WTC11 (cell line): Measurements from ENCODE around the gene CKM. TPM values are rescaled to one million over a fixed set of nuclear protein-coding genes. Genes with fewer than 3 reads are reported as not detected.

Source experiments
- ATAC-seq: fragments of 200-7000 bp; cut with Tn5 transposase; 2 replicates; pipeline ENCODE4 v1.10.0; 2021; ENCODE audit warnings: mild to moderate bottlenecking, moderate library complexity
- CTCF ChIA-PET: fragments of 300-600 bp; sonication (Branson Sonifier 250); formaldehyde crosslinking; loops from one replicate; lab custom pipeline; 2021; ENCODE audit warnings: antibody characterized with exemption; lab: Charles Lee
- POLR2A ChIA-PET: fragments of 350-600 bp; sonication (Branson Sonifier 250); formaldehyde crosslinking; loops from one replicate; lab custom pipeline; 2021; ENCODE audit warnings: antibody characterized with exemption; lab: Charles Lee
- DNase-seq: peaks from one replicate; pipeline ENCODE4 v3.0.0; 2021; ENCODE audit warnings: low spot score
- H3K27ac Mint-ChIP-seq: 2 replicates; pipeline ENCODE4 v1.8.0; 2021; ENCODE audit warnings: mixed read lengths
- H3K27me3 Mint-ChIP-seq: 2 replicates; pipeline ENCODE4 v1.8.0; 2021; ENCODE audit warnings: low read depth, mild to moderate bottlenecking, moderate library complexity, mixed read lengths
- H3K36me3 Mint-ChIP-seq: 2 replicates; pipeline ENCODE4 v1.8.0; 2021; ENCODE audit warnings: mixed read lengths
- H3K4me1 Mint-ChIP-seq: 2 replicates; pipeline ENCODE4 v1.8.0; 2022; ENCODE audit warnings: mixed read lengths
- H3K4me3 Mint-ChIP-seq: 2 replicates; pipeline ENCODE4 v1.8.0; 2021; ENCODE audit warnings: mild to moderate bottlenecking, moderate library complexity, mixed read lengths
- H3K9me3 Mint-ChIP-seq: 2 replicates; pipeline ENCODE4 v1.8.0; 2021; ENCODE audit warnings: mixed read lengths
- FOXJ3 ChIP-seq: sonication (generic); formaldehyde crosslinking; IDR thresholded peaks from 2 replicates; pipeline ENCODE4 v1.9.0; 2021; ENCODE audit warnings: missing genetic modification reagents, mild to moderate bottlenecking, borderline replicate concordance
- JAZF1 ChIP-seq: fragments of 250-450 bp; sonication (Bioruptor Pico); IDR thresholded peaks from 2 replicates; pipeline ENCODE4 v1.9.0; 2021; ENCODE audit warnings: moderate library complexity, mild to moderate bottlenecking, inconsistent platforms
- NFATC4 ChIP-seq: fragments of 250-450 bp; sonication (Bioruptor Pico); IDR thresholded peaks from 2 replicates; pipeline ENCODE4 v1.9.0; 2021; ENCODE audit warnings: mild to moderate bottlenecking
- RORB ChIP-seq: fragments of 250-450 bp; sonication (Bioruptor Pico); IDR thresholded peaks from 2 replicates; pipeline ENCODE4 v1.9.0; 2021; ENCODE audit warnings: mild to moderate bottlenecking
- SMAD3 ChIP-seq: sonication (generic); formaldehyde crosslinking; IDR thresholded peaks from 2 replicates; pipeline ENCODE4 v1.8.0; 2022; ENCODE audit warnings: missing genetic modification reagents, mild to moderate bottlenecking, borderline replicate concordance
- total RNA-seq: library from RNA; stranded (reverse); gene quantifications from 3 replicates; pipeline ENCODE4 v1.2.3, GENCODE V29; 2021
- TF ChIP-seq, protein P1 (sequence below): sonication (generic); formaldehyde crosslinking; conservative IDR thresholded peaks from 2 replicates; pipeline ENCODE4 v1.8.1; 2023; ENCODE audit warnings: mild to moderate bottlenecking, low read depth, missing genetic modification reagents, moderate library complexity
- TF ChIP-seq, protein P2 (sequence below): sonication (generic); formaldehyde crosslinking; IDR thresholded peaks from 2 replicates; pipeline ENCODE4 v1.8.1; 2022; ENCODE audit warnings: low read depth, missing genetic modification reagents, borderline replicate concordance
- TF ChIP-seq, protein P3 (sequence below): sonication (generic); formaldehyde crosslinking; IDR thresholded peaks from 2 replicates; pipeline ENCODE4 v1.8.1; 2023; ENCODE audit warnings: mild to moderate bottlenecking, missing genetic modification reagents
- TF ChIP-seq, protein P4 (sequence below): sonication (generic); formaldehyde crosslinking; IDR thresholded peaks from 2 replicates; pipeline ENCODE4 v1.8.0; 2022; ENCODE audit warnings: missing genetic modification reagents
- TF ChIP-seq, protein P5 (sequence below): sonication (generic); formaldehyde crosslinking; IDR thresholded peaks from 2 replicates; pipeline ENCODE4 v1.8.1; 2022; ENCODE audit warnings: mild to moderate bottlenecking, missing genetic modification reagents, moderate library complexity, borderline replicate concordance
- TF ChIP-seq, protein P6 (sequence below): sonication (generic); formaldehyde crosslinking; IDR thresholded peaks from 2 replicates; pipeline ENCODE4 v1.8.0; 2022; ENCODE audit warnings: mild to moderate bottlenecking, missing genetic modification reagents

Gene CKM
- total RNA-seq, 1 experiment from 2014 or later, result not detected

DNA sequence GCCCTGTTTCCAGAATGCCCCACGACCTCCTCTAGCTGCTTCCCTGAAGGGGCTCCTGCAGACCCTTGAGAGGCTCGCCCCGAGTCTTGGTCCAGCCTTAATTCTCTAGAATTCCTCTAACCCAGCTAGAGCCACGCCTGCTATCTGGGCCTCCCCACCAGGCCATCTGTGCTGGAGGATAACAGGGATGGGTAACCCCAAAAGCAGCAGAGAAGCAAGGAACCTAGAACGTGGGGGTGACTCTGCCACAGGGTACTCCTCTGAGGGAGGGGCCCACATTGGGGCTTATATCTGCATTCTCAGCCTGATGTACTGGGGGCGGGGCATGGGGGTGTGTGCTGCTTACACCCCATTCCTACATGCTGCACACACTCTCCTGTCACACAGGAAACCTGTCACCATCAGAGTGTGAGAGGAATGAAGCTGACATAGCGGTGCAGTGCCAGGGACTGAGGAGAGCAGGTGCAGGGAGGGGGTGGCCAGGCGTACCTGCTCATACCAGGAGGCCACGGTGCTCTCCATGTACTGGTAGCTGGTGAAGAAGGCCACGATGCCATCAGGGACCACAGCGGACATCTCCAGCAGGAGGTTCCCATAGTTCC is 31.7 kb upstream of the CKM start:
- ChIA-PET CTCF (interaction anchor here (0.6 to 1.1 kb wide), 2 partner anchors 14 to 131 kb away, joined by 3 read pairs; no protein-coding TSS in a partner anchor), POLR2A (no interaction called here)
- DNase-seq (no peak), ATAC-seq (no peak)
- Mint-ChIP-seq H3K9me3 (no peaks in the 10 kb centered on the region), H3K4me1 (no peaks in the 10 kb centered on the region), H3K36me3 (peaks cover 71% of the 10 kb centered on the region), H3K27me3 (no peaks in the 10 kb centered on the region), H3K4me3 (no peak overlapping the region), H3K27ac (no peak overlapping the region)
- TF ChIP-seq, protein P1, sequence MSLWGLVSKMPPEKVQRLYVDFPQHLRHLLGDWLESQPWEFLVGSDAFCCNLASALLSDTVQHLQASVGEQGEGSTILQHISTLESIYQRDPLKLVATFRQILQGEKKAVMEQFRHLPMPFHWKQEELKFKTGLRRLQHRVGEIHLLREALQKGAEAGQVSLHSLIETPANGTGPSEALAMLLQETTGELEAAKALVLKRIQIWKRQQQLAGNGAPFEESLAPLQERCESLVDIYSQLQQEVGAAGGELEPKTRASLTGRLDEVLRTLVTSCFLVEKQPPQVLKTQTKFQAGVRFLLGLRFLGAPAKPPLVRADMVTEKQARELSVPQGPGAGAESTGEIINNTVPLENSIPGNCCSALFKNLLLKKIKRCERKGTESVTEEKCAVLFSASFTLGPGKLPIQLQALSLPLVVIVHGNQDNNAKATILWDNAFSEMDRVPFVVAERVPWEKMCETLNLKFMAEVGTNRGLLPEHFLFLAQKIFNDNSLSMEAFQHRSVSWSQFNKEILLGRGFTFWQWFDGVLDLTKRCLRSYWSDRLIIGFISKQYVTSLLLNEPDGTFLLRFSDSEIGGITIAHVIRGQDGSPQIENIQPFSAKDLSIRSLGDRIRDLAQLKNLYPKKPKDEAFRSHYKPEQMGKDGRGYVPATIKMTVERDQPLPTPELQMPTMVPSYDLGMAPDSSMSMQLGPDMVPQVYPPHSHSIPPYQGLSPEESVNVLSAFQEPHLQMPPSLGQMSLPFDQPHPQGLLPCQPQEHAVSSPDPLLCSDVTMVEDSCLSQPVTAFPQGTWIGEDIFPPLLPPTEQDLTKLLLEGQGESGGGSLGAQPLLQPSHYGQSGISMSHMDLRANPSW (CRISPR knock-in tag), result no peak
- TF ChIP-seq JAZF1 (no peak), SMAD3 (CRISPR knock-in tag) (no peak), NFATC4 (no peak), RORB (CRISPR knock-in tag) (no peak), FOXJ3 (no peak)
- TF ChIP-seq, protein P2, sequence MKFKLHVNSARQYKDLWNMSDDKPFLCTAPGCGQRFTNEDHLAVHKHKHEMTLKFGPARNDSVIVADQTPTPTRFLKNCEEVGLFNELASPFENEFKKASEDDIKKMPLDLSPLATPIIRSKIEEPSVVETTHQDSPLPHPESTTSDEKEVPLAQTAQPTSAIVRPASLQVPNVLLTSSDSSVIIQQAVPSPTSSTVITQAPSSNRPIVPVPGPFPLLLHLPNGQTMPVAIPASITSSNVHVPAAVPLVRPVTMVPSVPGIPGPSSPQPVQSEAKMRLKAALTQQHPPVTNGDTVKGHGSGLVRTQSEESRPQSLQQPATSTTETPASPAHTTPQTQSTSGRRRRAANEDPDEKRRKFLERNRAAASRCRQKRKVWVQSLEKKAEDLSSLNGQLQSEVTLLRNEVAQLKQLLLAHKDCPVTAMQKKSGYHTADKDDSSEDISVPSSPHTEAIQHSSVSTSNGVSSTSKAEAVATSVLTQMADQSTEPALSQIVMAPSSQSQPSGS (CRISPR knock-in tag), result no peak
- TF ChIP-seq, protein P3, sequence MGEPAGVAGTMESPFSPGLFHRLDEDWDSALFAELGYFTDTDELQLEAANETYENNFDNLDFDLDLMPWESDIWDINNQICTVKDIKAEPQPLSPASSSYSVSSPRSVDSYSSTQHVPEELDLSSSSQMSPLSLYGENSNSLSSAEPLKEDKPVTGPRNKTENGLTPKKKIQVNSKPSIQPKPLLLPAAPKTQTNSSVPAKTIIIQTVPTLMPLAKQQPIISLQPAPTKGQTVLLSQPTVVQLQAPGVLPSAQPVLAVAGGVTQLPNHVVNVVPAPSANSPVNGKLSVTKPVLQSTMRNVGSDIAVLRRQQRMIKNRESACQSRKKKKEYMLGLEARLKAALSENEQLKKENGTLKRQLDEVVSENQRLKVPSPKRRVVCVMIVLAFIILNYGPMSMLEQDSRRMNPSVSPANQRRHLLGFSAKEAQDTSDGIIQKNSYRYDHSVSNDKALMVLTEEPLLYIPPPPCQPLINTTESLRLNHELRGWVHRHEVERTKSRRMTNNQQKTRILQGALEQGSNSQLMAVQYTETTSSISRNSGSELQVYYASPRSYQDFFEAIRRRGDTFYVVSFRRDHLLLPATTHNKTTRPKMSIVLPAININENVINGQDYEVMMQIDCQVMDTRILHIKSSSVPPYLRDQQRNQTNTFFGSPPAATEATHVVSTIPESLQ, result no peak
- TF ChIP-seq, protein P4, sequence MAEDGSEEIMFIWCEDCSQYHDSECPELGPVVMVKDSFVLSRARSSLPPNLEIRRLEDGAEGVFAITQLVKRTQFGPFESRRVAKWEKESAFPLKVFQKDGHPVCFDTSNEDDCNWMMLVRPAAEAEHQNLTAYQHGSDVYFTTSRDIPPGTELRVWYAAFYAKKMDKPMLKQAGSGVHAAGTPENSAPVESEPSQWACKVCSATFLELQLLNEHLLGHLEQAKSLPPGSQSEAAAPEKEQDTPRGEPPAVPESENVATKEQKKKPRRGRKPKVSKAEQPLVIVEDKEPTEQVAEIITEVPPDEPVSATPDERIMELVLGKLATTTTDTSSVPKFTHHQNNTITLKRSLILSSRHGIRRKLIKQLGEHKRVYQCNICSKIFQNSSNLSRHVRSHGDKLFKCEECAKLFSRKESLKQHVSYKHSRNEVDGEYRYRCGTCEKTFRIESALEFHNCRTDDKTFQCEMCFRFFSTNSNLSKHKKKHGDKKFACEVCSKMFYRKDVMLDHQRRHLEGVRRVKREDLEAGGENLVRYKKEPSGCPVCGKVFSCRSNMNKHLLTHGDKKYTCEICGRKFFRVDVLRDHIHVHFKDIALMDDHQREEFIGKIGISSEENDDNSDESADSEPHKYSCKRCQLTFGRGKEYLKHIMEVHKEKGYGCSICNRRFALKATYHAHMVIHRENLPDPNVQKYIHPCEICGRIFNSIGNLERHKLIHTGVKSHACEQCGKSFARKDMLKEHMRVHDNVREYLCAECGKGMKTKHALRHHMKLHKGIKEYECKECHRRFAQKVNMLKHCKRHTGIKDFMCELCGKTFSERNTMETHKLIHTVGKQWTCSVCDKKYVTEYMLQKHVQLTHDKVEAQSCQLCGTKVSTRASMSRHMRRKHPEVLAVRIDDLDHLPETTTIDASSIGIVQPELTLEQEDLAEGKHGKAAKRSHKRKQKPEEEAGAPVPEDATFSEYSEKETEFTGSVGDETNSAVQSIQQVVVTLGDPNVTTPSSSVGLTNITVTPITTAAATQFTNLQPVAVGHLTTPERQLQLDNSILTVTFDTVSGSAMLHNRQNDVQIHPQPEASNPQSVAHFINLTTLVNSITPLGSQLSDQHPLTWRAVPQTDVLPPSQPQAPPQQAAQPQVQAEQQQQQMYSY (CRISPR knock-in tag), result no peak
- TF ChIP-seq, protein P5, sequence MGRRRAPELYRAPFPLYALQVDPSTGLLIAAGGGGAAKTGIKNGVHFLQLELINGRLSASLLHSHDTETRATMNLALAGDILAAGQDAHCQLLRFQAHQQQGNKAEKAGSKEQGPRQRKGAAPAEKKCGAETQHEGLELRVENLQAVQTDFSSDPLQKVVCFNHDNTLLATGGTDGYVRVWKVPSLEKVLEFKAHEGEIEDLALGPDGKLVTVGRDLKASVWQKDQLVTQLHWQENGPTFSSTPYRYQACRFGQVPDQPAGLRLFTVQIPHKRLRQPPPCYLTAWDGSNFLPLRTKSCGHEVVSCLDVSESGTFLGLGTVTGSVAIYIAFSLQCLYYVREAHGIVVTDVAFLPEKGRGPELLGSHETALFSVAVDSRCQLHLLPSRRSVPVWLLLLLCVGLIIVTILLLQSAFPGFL (CRISPR knock-in tag), result no peak
- TF ChIP-seq, protein P6, sequence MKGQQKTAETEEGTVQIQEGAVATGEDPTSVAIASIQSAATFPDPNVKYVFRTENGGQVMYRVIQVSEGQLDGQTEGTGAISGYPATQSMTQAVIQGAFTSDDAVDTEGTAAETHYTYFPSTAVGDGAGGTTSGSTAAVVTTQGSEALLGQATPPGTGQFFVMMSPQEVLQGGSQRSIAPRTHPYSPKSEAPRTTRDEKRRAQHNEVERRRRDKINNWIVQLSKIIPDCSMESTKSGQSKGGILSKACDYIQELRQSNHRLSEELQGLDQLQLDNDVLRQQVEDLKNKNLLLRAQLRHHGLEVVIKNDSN (CRISPR knock-in tag), result no peak
